ENCODE data around the gene GPR158.

GPR158 gene

GRCh38 chr10:25509151-25509550 is 334.4 kb downstream of the GPR158 start:
- no peak for DNase-seq

GRCh38 chr10:25522294-25522693 is 347.5 kb downstream of the GPR158 start:
- DNase-seq: no peak

GRCh38 chr10:25522946-25523608 is 348.3 kb downstream of the GPR158 start:
- DNase-seq: no peak

DNA sequence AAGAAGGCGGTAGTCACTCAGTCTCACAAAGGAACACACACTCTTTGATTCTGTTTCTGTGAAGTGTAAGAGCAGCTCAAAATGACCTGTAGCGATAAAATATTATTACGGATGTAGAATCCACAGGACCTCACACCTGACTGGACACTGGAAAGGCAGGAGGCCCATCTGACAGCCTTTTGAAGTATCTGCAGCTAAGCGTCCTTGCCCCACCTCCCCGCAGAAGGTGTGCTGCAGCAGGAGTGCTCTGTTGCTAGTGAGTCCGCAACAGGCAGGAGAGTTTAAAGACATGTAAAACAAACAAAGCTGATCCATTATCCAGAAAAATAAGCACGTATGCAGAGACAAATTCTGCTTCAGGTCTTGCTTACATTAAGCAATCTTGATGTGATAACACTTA is 355.5 kb downstream of the GPR158 start:
- DNase-seq: no peak

DNA sequence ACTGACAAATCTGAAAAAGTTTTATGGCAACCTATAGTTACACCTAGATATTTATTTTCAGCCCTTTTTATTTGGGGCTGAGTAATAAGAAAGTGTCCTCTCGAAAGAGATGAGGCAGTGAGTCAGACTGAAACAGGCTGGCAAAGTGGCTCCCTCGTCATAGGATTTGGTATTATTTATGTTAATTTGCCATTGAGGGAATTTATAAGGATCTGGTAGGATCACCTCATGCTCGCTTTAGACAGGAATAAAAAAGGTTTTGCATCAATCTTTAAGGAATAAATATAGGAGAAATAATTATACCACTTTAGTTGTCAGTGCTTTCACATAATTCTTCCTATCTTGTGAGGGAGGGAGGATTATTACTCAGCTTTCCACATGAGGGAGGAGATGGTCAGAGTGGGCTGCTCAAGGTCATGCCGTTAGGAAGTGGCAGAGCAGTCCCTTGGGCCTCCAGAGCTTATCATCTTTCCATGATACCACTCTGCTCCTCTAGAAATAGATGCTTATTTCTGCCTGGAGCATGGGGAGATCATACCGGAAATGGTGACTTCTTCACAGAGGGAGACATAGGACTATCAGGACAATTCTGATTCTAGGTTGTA is 356.8 kb downstream of the GPR158 start:
- no peak for DNase-seq

DNA sequence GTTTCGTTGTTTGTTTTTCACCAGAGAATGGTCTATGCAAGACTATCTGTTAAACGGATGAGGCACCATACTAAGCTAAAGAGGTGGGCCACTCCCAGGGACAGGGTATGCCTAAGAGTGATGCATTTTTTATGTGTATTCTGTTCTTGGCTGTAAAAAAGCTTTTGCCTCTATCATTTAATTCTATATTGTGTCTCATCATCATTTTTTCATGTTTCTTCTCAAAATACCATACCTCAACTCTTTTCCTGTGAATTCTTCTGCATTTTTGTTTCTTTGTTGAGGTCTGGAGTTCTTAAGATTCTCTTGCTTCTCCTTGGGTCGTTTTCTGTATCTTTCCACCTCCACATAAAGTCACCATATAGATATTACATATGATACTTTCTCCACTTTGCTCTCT is 357.4 kb downstream of the GPR158 start:
- DNase-seq: no peak

DNA sequence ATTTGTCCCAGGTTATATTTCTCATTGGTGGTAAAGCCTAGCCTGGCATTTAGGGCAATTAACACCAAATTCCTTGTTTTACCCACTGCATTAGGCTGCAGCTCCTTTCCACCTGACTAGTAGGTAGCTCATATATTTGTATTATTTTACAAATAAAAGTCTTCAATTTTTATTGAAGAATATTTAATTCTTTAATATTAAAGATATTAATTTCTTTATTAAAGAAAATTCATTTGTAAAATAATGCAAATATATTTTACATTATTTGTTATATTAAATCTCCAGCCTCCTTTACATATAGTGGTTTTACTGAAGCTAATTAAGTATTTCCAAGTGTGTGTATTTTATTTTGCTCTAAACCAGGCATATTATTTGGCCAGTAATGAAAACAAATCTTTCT is 361.2 kb downstream of the GPR158 start:
- DNase-seq: no peak

GRCh38 chr10:25547382-25547781 is 372.6 kb downstream of the GPR158 start:
- no peak for DNase-seq

DNA sequence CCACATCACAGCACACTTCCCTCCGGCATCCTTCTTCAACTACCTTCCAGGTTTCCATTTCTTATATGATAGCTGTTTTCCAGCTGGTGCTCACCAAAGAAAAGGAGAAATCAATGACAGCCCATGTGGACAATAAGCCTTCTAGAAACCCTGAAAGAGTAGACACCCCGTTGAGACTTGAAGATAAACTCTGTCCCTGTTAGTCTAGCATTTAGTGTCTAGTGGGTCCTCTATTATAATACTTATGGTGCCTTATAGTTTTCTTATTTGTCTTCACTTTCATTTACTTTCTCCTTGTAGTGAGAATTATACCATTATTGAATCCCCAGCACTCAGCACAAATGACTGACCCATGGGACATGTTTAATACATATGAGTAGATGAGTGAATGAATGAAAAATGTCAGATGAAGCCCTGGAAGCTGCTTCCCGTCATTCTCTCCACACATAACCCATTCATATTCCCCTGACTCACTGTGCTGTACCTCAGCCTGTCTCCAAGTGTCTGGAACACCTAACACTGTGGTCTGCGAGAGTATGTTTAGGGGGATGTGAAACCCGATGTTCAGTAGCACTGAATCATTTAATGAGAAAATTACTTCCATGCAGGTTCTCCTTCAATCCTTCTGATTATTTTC is 377.6 kb downstream of the GPR158 start:
- DNase-seq: no peak

DNA sequence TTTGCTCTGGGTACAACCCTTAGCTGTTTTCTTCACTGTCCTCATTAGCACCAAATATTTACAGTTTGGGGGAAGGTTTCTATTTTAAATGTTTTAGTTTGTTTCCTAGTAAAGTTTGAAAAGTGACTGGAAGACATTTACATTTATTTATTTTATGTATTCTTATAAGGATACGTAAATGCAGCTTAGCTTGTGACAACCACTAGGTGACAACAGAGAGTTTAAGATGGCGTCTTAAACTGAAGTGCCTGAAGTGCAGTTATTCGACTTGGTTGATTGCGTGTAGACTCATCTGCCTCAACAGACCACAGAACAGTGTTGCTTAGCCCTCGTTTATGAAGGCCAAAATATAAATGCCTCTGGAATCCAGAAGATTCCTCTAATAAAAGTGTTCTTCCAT is 381.1 kb downstream of the GPR158 start:
- no peak for DNase-seq

DNA sequence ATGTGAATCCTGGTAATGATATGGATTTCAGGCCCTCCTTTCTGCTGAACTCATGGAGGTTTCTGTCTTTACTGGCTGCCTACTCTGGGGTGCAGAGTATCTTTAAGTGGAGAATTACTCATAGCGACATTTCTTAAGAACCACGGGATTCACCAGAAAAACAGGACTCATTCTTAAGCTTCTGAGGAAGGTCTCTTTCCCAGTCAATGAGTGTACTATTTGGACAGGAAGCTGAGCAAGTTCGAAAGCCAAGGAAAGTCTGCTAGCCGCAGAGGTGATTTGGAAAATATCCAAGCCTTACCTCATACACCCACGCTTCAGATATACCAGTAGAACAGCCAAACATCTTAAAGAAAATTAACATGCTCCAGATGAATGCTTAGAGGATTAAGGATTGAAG is 381.7 kb downstream of the GPR158 start:
- DNase-seq: no peak

DNA sequence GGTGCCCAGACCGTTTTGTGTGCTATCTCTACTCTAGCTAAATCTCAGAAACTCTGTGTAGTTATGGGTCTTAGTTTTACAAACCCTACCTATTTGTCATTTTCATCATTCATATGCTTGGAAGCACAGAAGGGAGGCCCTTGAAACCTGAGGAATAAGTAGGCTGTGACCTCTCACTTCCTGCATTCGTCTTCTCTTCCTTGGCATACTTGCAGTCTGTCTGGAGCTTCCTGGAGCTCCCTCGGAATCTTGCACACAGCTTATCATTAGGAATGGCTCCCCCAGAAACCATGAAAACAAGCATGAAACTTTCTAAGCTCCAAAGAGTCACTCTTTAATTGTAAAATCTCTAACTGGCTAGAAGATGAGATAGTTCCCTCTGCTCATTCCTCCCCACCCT is 382.3 kb downstream of the GPR158 start:
- DNase-seq: no peak

- DNase-seq: no peak
These were observed 387.0 kb downstream of the GPR158 start for GRCh38 chr10:25561758-25562157.

DNA sequence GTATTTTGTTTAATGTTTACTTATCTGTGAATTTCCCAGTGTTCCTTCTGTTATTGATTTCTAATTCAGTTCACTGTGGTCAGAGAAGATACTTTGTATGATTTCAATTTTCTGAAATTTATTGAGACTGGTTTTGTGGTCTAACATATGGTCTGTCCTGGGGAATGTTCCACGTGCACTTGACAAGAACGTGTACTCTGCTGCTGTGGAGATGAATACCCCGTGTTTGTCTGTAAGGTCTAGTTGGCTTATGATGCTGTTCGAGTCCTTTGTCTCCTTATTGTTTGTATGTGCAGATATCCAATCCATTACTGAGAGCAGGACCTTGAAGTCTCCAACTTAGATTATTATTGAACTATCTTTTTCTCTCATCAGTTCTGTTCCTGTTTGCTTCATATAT is 387.7 kb downstream of the GPR158 start:
- no peak for DNase-seq

- no peak for DNase-seq
These were observed 389.6 kb downstream of the GPR158 start for GRCh38 chr10:25564351-25564750.

DNA sequence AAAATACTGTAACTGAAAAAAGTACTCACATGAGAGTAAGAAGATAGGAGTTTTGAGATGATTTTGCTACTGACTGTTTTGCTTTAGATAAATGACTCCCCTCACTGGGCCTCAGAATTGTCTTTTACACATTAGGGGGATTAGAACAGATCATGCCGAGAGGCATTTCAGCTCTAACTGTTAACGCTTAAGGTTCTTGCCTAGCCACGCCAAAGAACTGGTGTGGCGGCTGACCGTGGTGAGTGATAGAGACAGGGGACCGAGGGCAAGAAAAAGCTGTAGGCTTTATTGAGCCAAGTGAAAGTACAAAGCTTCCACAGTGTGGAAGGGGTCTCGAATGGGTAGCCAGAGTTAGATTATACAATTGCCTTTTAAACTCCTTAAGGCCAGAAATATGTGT is 390.8 kb downstream of the GPR158 start:
- DNase-seq: no peak

DNA sequence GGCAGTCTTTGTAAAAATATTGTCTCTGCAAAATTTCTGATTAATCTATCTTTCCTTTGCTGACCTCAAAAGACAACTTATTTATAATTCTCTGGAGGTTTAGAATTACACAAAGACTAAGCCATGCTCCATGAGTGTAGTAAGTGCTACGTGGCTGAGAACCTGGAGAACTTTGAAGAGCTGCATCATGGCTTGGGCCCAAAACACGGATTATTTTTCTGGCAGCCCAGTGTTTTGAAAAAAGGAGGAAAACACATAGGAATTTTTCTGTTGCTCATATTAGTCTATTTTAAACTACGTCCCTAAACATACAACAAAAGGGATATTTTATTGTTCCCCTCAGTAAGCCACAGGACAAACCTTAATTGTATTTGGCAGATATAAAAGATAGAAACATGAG is 398.5 kb downstream of the GPR158 start:
- DNase-seq: no peak

GRCh38 chr10:25575343-25575742 is 400.5 kb downstream of the GPR158 start:
- no peak for DNase-seq

- no peak for DNase-seq
These were observed 403.3 kb downstream of the GPR158 start for GRCh38 chr10:25578061-25578460.

DNA sequence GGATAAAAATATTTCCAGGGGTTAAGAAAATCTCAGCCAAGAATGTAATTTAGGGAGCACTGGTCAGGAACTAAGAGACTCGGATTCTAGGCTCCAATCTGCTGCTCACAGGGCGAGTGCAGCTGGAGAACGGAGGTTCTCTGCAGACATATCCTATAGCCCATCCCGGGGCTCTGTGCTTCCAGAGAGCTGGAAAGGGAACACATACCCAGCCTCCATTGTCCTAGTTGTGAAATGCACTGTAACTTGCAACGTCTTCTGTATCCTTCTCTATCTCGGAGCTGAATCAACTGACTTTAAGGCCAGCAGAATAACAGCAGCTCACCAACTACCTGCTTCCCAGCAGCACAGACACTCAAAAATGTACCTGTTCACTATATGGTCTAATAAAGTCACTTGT is 408.2 kb downstream of the GPR158 start:
- DNase-seq: no peak

DNA sequence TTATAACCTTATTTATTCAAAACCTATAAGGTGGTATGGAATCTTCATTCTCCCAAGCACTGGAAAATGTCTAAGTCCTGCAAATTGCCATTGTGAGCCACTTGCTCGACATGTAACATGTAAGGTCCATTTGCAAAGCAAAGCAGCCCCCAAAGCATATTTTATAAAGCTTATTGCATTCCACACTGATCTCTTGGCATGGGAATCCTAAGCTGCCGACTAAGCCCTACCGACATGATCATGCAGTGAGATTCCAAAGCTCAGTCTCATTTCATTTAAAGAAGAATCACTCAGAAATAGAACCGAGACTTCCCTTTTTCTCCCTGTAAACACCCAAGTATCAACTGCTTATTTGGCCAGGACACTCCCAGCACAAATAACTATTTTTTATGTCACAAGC is 425.9 kb downstream of the GPR158 start:
- DNase-seq: no peak

GRCh38 chr10:25604591-25604990 is 429.8 kb downstream of the GPR158 start:
- DNase-seq: no peak

DNA sequence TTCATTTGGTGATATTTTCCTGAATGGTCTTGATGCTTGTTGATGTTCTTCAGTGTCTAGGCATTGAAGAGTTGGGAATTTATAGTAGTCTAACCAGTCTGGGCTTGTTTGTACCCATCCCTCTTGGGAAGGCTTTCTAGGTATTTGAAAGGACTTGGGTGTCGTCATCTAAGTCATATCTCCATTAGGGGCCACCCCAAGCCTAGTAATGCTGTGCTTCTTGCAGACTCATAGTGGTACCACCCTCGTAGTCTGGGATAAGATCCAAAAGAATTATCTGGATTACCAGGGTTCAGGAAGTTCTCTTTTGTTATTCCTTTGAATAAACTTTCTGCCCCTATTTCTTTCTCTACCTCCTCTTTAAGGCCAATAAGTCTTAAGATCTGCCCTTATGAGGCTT is 439.9 kb downstream of the GPR158 start:
- no peak for DNase-seq

- DNase-seq: no peak
These were observed 441.1 kb downstream of the GPR158 start for GRCh38 chr10:25615926-25616325.
